ENCODE measurements around the gene ABCA12.
A peak's percentile ranks its signal among the peaks of the same experiment; 100 is the strongest.

ABCA12 gene

DNA sequence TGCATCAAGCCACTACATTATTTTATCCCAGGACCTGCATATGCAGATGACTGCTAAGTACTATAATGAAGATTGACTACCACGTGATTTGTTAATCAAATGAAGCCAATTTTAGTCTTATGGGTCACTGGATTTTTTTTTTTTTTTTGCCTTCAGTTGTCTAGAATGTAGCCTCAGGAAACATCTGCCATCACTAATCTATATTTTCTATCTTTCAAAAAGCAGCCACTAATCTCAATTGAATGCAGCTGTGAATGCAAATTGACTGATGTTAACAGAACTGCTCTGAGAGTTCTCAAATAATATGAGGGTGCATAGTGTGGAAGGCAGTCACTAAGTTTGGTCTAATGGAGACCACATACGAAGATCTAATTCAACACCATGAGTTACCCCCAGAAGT is 106.3 kb downstream of the ABCA12 start:
- no peak for DNase-seq (ENCODE audit: low spot score)

GRCh38 chr2:215031321-215031720 is 107.1 kb downstream of the ABCA12 start:
- DNase-seq (ENCODE audit: low spot score): no peak

DNA sequence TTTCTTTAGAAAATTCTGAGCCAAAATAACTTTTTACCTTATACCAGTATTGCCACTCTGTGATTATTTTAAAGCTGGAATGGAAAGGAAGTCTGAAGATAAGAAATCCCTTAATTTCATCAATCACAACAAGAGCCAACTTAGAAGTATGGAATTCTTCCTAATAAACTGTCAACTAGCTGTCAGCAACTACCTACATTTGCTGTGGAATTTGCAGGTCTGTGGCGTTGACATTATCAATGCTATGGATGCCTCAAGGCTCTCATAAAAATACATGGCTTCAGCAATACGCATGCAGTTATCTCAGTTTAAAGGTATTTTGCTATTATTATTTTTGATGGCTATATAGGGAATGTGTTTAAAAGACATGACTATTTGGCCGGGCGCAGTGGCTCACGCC is 108.5 kb downstream of the ABCA12 start:
- no peak for DNase-seq (ENCODE audit: low spot score)

GRCh38 chr2:215028231-215028630 is 110.2 kb downstream of the ABCA12 start:
- no peak for DNase-seq (ENCODE audit: low spot score)

GRCh38 chr2:215027779-215028178 is 110.6 kb downstream of the ABCA12 start:
- no peak for DNase-seq (ENCODE audit: low spot score)

- DNase-seq (ENCODE audit: low spot score): no peak
Measured at GRCh38 chr2:215022910-215023309, 115.5 kb downstream of the ABCA12 start.

- no peak for DNase-seq (ENCODE audit: low spot score)
Measured at GRCh38 chr2:215022418-215022817, 116.0 kb downstream of the ABCA12 start.

DNA sequence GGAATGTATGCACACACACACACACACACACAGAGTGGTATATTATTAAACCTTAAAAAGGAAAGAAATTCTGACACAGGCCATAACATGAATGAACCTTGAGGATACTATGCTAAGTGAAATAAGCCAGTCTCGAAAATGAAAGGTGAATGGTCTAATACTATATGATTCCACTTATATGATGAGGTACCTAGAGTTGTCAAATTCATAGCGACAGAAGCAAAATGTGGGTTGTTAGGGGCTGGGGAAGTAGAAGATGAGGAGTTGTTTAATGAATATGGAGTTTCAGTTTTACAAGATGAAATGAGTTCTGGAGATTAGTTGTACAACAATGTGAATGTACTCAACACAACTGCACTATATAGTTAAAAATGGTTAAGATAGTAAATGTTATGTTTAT is 118.1 kb downstream of the ABCA12 start:
- DNase-seq (ENCODE audit: low spot score): no peak

- no peak for DNase-seq (ENCODE audit: low spot score)
Measured at GRCh38 chr2:215019521-215020145, 118.8 kb downstream of the ABCA12 start.

DNA sequence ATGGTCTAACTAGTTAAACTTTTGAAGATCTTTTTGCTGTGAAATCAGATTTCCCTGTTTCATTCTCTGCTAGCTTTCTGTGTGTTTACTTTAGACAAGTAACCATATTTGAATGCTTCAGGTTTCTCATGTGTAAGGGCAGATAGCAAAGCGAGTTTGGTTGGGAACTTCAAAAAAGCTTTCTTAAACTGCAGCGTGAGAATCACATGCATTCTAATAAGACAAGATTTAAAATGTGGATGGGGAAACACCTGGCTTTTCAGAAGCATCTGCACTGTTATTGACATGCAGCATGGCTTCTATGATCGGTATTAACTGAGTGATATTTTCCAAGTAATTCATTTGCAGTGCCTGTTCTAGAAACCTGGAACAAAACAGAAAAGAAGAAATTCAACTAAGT is 119.3 kb downstream of the ABCA12 start:
- DNase-seq (ENCODE audit: low spot score): no peak

- DNase-seq (ENCODE audit: low spot score): no peak
Measured at GRCh38 chr2:215015421-215015820, 123.0 kb downstream of the ABCA12 start.

DNA sequence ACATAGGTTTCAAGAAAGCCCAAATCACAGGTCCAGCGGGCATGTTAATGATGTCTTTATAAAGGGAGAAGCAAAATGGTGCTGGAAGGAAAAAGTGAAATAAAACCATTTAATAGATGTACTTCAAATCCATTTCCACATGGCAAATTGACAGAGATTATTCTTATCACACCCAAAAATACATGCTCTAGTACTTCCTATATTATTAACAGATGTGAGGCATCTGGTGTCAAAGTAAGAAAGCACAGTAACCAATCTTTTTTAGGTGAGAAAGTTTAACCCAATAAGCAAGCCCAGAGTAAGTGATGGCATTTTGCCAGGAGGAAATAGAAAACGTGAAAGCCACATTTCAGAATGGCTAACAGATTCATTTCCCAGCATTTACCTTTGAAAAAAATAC is 128.0 kb downstream of the ABCA12 start:
- DNase-seq (ENCODE audit: low spot score): no peak

- DNase-seq (ENCODE audit: low spot score): no peak
Measured at GRCh38 chr2:215003001-215003400, 135.4 kb downstream of the ABCA12 start.

DNA sequence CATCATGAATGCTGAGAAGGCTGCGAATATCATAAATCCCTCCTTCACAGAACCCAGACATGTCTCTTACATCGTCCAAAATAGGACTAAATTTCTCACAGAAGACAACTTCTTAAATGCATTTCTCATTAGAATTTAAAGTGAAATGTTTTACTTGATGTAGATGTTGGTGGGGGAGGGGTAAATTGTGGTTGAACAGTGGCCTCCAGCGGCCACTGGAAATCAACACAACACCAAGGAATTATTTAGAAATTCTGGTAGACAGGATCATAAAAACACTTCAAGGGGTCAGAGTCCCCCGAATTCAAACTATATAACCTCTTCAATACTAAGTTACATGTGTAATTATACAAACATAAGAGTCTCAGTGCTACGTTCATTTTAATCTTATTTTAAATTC is 135.9 kb downstream of the ABCA12 start:
- peak; percentile 54 for DNase-seq (ENCODE audit: low spot score)

DNA sequence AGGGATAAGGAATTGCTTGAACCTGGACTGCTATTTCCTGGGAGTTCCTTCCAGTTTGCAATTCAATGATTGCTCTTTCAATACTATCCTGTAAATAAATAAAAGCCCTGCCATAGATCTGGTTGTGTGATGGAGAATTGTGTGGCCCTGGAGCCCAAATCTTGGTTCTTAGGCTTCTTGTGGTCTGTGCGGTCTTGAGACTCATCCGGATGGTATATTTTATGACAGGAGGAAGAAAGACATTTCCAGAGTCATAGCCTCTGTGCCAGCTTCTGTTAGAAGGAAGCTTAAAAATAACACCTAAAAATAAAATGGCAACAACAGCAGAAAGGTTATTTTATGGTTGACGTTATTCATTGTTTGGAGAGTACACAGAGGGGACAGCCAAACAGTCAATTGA is 137.7 kb downstream of the ABCA12 start:
- DNase-seq (ENCODE audit: low spot score): no peak

DNA sequence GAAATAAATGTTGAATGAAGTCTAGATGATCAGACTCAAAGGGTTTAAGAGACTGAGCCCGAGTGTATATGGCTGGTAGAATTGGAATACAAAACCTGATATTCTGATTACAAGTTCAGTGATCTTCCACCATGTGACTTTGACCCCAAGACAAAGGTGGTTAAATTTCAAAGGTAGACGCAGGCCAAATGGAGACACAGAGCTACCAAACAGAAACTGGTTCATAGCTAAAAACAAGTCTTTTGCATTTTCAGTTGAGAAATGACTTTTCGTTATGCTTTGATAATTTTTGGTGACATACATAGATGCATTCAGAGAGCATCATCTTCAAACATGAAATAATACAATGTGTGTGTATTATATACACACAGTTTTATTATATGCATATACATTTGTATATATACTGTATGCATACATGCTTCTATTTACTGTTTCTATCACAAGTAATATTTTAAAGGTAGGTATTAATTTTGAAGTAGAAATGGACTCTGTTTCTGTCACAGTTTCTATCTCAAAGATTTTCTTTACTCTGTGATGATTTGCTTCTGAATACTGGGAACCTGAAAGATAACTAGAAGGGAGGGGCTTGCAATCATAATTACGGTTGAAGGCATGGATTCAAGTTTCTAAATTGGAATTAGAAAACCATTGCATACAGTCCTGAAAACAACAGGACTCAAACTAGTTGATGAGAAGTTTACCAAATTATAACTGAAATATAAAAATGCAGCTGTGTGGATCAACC is 142.3 kb downstream of the ABCA12 start:
- no peak for DNase-seq (ENCODE audit: low spot score)

GRCh38 chr2:214995409-214995808 is 143.0 kb downstream of the ABCA12 start:
- no peak for DNase-seq (ENCODE audit: low spot score)

GRCh38 chr2:214992911-214993310 is 145.5 kb downstream of the ABCA12 start:
- no peak for DNase-seq (ENCODE audit: low spot score)

DNA sequence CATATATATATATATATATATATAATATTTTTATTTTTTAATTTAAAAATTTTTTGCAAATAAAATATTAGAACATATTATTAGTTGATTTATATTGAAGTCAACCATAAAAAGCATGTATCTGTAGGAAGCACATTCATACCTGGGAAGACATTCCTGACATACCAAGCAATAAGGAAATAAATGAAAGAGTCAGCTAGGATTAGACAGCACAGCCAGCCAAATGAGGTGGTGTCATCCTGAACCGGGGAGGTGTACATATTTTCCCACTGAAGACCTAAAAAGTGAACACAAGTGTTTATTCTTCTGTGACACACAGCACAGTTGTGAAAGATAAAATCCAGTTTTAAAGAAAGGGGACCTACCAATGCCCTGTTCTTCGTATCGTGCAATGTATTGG is 149.2 kb downstream of the ABCA12 start:
- no peak for DNase-seq (ENCODE audit: low spot score)

- DNase-seq (ENCODE audit: low spot score): no peak
Measured at GRCh38 chr2:214987261-214987660, 151.2 kb downstream of the ABCA12 start.

DNA sequence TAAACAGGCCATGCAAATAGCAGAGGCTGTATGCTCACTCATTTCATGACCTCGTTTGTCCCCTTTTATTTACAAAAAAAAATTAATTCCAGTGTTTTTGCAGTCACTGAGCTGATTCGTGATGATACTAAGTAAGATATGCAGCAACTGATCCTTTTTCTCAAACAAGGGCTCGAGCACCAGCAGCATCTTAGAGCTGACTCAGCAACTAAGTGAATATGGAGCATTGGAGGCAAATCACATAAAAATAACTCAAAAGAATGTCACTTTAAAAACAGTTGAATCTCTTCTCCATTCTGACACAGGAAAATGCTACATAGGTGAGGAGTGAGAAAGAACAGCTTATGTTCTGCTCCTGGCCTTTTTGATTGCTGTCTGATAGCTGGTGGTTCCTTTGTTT is 152.8 kb downstream of the ABCA12 start:
- DNase-seq (ENCODE audit: low spot score): no peak

DNA sequence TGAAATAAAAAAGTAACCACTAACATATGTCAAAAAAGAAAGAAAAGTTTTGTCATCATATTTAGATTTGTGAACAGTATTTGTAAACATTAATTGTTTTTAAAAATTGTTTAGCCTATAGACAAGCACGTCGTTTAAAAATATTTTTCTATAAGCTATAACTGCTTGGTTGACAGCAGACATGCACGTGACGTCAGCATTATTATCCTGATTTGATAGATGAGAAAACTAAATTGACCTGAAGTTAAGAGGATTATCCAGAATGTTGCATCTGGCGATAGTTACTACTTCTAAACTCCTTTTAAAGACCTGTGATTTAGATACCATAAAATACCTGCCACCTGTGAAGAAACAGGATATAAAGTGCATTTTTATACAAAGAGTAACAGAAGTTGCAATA is 172.0 kb downstream of the ABCA12 start:
- DNase-seq (ENCODE audit: low spot score): no peak

GRCh38 chr2:214960677-214961076 is 177.7 kb downstream of the ABCA12 start:
- peak; percentile 3 for DNase-seq (ENCODE audit: low spot score)

GRCh38 chr2:214946949-214947348 is 191.5 kb downstream of the ABCA12 start:
- no peak for DNase-seq (ENCODE audit: low spot score)

All from globus pallidus (tissue), 1 donor.